ENCODE results near the gene TEDC1.
A peak's percentile ranks its signal among the peaks of the same experiment; 100 is the strongest.

Gene TEDC1

DNA sequence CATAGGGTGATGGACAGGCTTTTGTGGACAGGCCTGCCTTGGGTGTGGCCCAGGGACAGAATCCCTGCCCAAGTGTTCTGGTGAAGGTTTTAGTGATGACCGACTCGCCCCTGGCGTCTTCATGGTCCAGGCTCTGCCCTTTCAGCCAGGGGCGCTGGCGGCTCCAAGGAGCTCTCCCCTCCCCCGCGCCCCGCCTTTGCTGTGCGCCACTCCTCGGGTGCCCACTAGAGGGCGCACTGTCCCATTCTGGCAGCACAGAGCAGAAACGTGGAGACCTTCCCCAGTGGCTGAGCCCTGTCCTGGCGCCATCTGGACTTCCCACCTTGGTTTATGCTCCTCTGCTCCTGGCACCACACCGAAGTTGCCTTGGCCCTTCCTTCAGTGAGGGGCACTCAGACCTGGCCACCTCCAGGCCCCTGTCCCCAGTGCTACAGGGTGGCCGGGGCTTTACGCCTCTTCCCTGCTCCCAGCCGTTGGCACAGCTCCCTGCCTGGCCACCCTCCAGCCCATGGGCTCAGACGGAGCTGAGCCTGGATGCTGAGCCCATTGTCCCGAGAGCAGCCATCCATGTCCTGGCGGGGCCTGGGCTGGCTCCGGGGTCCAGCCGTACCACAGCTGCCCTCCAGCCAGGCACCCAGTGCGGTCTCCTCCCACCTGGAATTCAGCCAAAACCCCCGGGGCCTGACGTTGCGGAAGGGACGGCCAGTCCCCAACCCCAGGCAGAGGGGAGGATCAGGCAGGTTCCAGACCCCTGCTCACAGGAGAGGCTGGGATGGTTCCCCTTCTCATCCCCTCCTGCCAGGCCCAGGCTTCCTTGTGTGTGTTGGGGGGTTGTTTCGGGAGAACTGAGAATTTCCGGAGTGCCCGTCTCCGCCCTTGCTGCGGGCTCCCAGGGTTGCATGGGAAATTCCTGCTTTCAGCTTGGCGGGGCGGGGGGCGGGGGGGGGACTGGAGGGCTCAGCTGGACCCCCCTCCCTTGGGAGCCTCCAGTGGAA, 9.9 kb upstream of the TEDC1 start (continued):
- 0 out of 2 replicates have a peak, but pooled peaks have one; percentile 49 for TF ChIP-seq YY1 (tag by site-specific recombination; IDR thresholded peaks at IDR 0.05)
- peak; percentile 91 for TF ChIP-seq ZNF501 (tag by site-specific recombination; IDR thresholded peaks at IDR 0.05)
- no peak for TF ChIP-seq ZNF580 (tag by site-specific recombination; IDR thresholded peaks at IDR 0.05)
- peak; percentile 66 for TF ChIP-seq ZNF692 (tag by site-specific recombination; IDR thresholded peaks at IDR 0.05)
- no peak for TF ChIP-seq ZNF132 (tag by site-specific recombination; IDR thresholded peaks at IDR 0.05; ENCODE audit: borderline replicate concordance)
- TF ChIP-seq, protein P1, sequence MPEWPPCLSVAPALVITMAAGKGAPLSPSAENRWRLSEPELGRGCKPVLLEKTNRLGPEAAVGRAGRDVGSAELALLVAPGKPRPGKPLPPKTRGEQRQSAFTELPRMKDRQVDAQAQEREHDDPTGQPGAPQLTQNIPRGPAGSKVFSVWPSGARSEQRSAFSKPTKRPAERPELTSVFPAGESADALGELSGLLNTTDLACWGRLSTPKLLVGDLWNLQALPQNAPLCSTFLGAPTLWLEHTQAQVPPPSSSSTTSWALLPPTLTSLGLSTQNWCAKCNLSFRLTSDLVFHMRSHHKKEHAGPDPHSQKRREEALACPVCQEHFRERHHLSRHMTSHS (tag by site-specific recombination; IDR thresholded peaks at IDR 0.05), result no peak
- no peak for TF ChIP-seq AEBP2 (tag by site-specific recombination; IDR thresholded peaks at IDR 0.05; ENCODE audit: borderline replicate concordance)
- TF ChIP-seq ZNF677 (tag by site-specific recombination; IDR thresholded peaks at IDR 0.05), result no peak
- TF ChIP-seq KLF16 (tag by site-specific recombination; IDR thresholded peaks at IDR 0.05), result peak; percentile 80
- peak; percentile 92 for TF ChIP-seq ZBTB17 (tag by site-specific recombination; IDR thresholded peaks at IDR 0.05)
- TF ChIP-seq ZNF621 (tag by site-specific recombination; IDR thresholded peaks at IDR 0.05), result no peak
- TF ChIP-seq, protein P2, sequence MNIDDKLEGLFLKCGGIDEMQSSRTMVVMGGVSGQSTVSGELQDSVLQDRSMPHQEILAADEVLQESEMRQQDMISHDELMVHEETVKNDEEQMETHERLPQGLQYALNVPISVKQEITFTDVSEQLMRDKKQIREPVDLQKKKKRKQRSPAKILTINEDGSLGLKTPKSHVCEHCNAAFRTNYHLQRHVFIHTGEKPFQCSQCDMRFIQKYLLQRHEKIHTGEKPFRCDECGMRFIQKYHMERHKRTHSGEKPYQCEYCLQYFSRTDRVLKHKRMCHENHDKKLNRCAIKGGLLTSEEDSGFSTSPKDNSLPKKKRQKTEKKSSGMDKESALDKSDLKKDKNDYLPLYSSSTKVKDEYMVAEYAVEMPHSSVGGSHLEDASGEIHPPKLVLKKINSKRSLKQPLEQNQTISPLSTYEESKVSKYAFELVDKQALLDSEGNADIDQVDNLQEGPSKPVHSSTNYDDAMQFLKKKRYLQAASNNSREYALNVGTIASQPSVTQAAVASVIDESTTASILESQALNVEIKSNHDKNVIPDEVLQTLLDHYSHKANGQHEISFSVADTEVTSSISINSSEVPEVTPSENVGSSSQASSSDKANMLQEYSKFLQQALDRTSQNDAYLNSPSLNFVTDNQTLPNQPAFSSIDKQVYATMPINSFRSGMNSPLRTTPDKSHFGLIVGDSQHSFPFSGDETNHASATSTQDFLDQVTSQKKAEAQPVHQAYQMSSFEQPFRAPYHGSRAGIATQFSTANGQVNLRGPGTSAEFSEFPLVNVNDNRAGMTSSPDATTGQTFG (tag by site-specific recombination; IDR thresholded peaks at IDR 0.05; ENCODE audit: borderline replicate concordance), result no peak
- TF ChIP-seq ZSCAN5A (tag by site-specific recombination; IDR thresholded peaks at IDR 0.05), result no peak; the same call in 1 of the 2 replicates
- no peak for TF ChIP-seq ZNF404 (tag by site-specific recombination; IDR thresholded peaks at IDR 0.05)
- TF ChIP-seq REST (tag by site-specific recombination; IDR thresholded peaks at IDR 0.05), result peak; percentile 61
- no peak for TF ChIP-seq ZNF626 (tag by site-specific recombination; IDR thresholded peaks at IDR 0.05)
- no peak; the same call in 1 of the 2 replicates for TF ChIP-seq INSM2 (tag by site-specific recombination; IDR thresholded peaks at IDR 0.05)
- TF ChIP-seq ZSCAN16 (tag by site-specific recombination; IDR thresholded peaks at IDR 0.05), result no peak
- TF ChIP-seq GLIS2 (tag by site-specific recombination; IDR thresholded peaks at IDR 0.05), result peak; percentile 74
- TF ChIP-seq HOXD13 (CRISPR knock-in tag; IDR thresholded peaks at IDR 0.05; ENCODE audit: borderline replicate concordance), result no peak
- no peak for TF ChIP-seq GLI2 (tag by site-specific recombination; IDR thresholded peaks at IDR 0.05; ENCODE audit: borderline replicate concordance, low read depth)
- TF ChIP-seq ZNF394 (tag by site-specific recombination; IDR thresholded peaks at IDR 0.05; ENCODE audit: borderline replicate concordance), result peak; percentile 67; the same call in 1 of the 2 replicates
- TF ChIP-seq ZNF114 (tag by site-specific recombination; IDR thresholded peaks at IDR 0.05), result no peak
- TF ChIP-seq ZNF223 (tag by site-specific recombination; IDR thresholded peaks at IDR 0.05), result no peak
